AML-193 (cell line): ENCODE data around the gene KRTAP10-1.
"Not testable (repeated sequence)": the region's sequence is repeated elsewhere in the genome, so short reads cannot be mapped to it uniquely, and the experiment has no call there.

Experiments
- DNase-seq, 2 experiments: peaks; one replicate each; lab custom pipeline; 2025; lab: John Stamatoyannopoulos, UW

The KRTAP10-1 gene

GRCh38 chr21:44515359-44516165 is 24.4 kb downstream of the KRTAP10-1 start:
- no peak for DNase-seq

GRCh38 chr21:44514746-44515358 is 25.1 kb downstream of the KRTAP10-1 start:
- DNase-seq = no peak

- DNase-seq = no peak
Measured at GRCh38 chr21:44514218-44514520, 25.8 kb downstream of the KRTAP10-1 start.

DNA sequence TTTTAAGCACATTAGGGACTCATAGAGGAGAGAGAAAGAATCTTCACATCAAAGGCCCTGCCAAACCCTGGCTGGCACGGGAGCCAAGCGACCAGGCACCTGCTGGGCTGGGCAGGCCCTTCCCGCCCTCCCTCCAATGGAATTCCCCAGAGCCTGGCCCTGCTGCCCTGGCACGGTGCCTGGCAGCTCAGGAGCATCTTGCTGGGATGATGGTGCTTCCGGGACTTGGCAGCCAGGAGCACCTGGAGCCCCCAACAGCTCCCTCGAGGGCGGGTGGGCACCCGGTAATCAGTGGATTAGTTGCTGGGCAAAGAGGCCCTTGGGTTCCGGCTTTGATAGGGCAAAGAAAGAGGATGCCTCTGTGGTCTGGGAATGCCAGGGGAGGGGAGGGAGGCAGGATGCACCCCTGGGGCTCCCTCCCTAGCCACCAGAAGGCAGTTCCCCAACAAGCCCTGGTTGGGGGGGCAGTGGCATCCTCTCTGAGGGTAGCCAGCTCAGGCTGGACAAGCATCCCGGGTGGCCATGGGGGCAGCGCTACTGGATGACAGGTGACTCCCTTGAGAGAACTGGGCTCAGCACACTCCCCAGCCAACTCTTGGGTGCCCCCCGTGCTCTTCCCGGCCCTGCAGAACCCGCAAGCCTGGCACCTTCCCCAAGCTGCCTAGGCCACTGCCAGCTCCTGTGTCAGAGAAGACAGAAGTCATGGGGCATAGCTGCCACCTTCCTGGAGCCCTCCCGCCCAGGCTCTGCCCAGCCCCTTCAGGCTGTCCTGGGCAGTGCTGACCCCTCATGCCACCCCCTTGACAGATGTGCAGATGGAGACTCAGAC is 26.4 kb downstream of the KRTAP10-1 start:
- DNase-seq = no peak

DNA sequence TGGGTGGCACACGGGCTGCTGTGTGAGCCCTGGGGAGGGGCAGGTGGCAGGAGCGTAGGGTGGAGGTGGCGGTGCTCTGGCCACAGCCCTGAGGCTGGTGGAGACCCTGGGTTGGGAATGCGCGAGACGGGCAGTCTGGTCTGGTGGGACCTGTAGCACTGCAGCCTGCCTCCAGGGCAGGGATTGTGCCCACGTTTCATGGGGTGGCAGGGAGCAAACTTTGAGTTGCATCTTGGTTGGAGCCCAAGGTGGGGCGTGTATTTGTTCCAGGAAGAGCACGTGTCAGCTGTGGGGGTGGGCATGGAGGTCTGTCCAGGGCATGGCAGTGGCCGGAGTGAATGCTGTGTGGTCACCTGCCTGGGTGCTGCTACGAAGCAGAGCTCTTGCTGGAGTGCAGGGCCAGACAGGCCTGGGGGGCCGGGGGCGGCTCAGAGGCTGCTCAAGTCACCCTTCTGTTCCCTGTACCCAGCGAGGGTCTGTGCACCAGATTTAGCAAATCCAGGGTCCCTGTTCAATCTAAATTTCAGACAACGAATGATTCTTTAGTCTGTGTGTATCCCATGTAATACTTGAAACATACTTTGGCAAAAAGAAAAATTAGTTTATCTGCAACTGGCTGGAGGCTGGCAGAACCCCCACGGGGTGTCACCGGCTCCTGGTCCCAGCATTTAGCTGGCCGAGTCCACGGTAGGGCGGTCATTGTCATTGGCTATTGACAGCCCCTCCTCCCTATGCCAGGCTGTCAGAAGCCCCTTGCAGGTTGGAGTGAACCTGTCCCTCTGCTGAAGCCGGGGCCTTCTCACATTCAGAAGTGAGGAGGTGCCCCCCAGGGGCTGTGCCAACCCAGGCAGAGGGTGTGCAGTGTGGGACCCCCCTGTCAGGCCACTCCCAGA is 27.3 kb downstream of the KRTAP10-1 start:
- DNase-seq = no peak

DNA sequence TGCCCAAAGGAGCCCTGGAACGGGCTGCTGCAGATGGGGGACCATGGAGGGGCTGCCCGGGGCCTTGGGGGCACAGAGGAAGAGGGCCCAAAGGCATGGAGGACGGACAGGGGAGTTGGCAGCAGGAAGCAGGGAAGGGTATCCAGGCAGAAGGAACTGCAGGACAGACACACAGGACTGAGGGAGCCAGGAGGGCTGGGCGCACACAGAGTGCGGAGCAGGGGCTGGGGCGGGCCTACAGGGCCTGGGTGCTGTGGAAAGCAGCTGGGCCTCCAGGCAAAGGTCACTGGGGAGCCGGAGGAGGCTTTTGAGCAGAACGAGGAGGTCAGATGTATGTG is 28.1 kb downstream of the KRTAP10-1 start:
- DNase-seq = no peak

DNA sequence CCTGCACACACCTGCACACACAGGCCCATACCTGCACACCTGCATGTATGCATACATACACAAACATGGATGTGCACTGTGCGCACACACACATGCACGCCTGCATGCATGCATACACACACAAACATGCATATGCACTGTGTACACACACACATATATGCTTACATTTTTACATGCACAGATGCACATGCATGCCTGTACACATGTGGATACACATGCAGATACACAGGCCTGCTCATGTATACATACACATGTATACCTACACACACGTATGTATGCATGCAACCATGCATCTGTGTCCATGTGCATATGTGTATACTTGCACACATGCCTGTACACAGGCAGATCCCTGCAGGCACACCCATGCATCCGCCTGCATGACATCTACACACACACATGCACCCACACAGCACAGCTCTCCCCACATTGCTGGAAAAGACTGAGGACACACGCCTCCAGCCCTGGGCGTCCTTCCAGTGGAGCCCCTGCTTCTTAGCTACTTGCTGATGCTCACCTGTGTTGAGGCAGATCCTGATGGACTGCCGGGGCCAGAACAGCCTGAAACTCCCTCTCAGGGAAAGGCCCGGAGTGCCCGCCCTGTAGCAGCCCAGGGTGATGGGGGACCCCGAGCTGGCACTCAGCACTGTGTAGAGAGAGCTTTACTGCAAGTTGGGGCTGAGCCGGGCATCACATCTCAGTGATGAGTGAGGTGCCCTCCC is 28.6 kb downstream of the KRTAP10-1 start:
- no peak for DNase-seq

DNA sequence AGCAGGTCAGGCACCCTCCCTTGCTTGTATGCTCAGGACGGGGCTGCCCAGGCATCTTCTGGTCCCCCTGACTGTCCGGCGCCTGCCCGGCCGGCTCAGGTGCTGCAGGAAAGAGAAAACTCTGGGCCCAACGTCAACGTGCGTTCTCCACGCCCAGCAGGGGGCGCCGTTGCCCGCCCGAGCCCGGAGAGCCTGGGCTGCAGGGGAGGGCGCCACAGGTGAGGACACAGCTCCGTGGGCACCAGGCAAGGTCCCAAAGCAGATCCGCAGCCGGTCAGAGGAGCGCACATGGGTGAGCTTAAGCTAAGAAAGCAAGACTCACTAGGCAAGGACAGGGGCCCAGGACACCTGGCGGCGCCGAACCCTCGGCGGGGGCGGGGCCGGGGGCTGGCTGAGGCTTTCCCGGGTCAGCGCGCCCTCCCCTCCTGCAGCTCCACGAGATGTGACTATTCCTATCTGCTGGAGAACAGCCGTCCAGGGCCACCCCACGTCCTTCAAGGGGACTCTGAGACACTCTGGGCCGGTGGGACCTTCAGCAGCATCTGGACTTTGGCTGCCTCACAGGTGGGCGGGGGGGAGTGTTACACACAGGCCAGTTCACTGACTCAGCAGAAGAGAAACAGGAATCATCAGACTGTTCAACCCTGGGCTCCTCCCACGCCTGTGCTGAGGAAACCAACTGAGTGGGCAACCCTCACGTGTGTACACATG is 29.3 kb downstream of the KRTAP10-1 start:
- DNase-seq = peak; percentile 7 to 45

DNA sequence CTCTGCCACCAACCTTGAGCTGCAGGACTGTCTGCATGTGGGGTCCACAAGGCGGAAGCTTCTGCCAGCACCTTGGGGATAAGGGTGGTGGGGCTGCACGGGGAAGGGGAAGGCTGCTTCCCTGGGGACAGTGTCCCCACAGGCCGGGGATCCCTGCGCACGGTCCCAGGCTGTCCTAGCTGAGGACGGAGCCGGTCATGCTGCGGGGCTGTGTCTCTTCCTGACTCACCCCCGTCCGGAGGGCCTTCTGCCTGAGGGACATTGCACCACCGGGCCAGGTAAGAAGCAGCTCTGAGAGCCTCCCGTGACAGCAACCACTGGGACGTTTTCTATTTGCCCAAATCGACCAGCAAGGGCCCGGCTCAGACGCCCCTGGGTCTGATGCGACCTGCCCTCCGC is 29.9 kb downstream of the KRTAP10-1 start:
- no peak for DNase-seq

GRCh38 chr21:44509539-44509938 is 30.5 kb downstream of the KRTAP10-1 start:
- no peak for DNase-seq

- DNase-seq = no peak
Measured at GRCh38 chr21:44508711-44509445, 31.1 kb downstream of the KRTAP10-1 start.

DNA sequence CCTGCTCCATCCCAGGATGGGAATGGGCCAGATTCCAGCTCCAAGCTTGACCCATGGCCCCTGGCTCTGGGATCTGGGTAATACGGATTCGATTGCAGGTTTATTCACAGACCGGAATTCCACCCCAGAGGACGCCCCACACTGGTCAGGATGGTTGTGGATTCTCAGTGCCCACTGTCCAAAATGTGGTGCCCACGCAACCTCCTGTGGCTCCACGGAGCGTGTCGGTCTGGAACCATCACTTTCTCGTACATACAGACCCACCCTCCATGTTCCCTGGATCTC is 31.6 kb downstream of the KRTAP10-1 start:
- no peak for DNase-seq

- DNase-seq = no peak
Measured at GRCh38 chr21:44507673-44508425, 32.1 kb downstream of the KRTAP10-1 start.

- no peak for DNase-seq
Measured at GRCh38 chr21:44506279-44507255, 33.4 kb downstream of the KRTAP10-1 start.

GRCh38 chr21:44505673-44506278 is 34.2 kb downstream of the KRTAP10-1 start:
- DNase-seq = no peak

DNA sequence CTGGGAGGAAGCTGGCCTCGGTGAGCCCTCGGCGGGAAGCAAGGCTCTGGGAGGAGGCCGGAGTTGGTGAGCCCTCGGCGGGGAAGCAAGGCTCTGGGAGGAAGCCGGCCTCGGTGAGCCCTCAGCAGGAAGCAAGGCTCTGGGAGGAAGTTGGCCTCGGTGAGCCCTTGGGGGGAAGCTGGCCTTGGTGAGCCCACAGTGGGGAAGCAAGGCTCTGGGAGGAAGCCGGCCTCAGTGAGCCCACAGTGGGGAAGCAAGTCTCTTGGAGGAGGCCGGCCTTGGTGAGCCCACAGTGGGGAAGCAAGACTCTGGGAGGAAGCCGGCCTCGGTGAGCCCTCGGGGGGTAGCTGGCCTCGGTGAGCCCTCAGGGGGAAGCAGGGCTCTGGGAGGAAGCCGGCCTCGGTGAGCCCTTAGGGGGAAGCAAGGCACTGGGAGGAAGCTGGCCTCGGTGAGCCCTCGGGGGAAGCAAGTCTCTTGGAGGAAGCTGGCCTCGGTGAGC is 36.0 kb downstream of the KRTAP10-1 start:
- DNase-seq = peak; percentile 56 to 68

DNA sequence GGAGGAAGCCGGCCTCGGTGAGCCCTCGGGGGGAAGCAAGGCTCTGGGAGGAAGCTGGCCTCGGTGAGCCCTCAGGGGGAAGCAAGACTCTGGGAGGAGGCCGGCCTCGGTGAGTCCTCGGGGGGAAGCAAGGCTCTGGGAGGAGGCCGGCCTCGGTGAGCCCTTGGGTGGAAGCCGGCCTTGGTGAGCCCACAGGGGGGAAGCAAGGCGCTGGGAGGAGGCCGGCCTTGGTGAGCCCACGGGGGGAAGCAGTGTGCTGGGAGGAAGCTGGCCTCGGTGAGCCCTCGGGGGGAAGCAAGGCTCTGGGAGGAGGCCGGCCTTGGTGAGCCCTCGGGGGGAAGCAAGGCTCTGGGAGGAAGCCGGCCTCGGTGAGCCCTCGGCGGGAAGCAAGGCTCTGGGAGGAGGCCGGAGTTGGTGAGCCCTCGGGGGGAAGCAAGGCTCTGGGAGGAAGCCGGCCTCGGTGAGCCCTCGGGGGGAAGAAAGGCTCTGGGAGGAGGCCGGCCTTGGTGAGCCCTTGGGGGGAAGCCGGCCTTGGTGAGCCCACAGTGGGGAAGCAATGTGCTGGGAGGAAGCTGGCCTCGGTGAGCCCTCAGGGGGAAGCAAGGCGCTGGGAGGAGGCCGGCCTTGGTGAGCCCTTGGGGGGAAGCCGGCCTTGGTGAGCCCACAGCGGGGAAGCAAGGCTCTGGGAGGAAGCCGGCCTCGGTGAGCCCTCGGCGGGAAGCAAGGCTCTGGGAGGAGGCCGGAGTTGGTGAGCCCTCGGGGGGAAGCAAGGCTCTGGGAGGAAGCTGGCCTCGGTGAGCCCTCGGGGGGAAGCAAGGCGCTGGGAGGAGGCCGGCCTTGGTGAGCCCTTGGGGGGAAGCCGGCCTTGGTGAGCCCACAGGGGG is 36.7 kb downstream of the KRTAP10-1 start:
- not testable (repeated sequence) for DNase-seq
